RCC 7860 (cell line): Measurements from ENCODE around the gene QKI.
"Not testable (repeated sequence)": the region's sequence is repeated elsewhere in the genome, so short reads cannot be mapped to it uniquely, and the experiment has no call there.

Source experiments
- DNase-seq: peaks from one replicate; pipeline ENCODE4 v3.0.0-alpha.2; 2015; ENCODE audit warnings: low spot score
- FAIRE-seq: peaks from 2 replicates; lab custom pipeline; 2012; peaks lifted over from hg19 to GRCh38; lab: Jason Lieb, UNC

The QKI gene

GRCh38 chr6:163412801-163413344 is 1.6 kb upstream of the QKI start:
- no peak for FAIRE-seq
- DNase-seq, result no peak

DNA sequence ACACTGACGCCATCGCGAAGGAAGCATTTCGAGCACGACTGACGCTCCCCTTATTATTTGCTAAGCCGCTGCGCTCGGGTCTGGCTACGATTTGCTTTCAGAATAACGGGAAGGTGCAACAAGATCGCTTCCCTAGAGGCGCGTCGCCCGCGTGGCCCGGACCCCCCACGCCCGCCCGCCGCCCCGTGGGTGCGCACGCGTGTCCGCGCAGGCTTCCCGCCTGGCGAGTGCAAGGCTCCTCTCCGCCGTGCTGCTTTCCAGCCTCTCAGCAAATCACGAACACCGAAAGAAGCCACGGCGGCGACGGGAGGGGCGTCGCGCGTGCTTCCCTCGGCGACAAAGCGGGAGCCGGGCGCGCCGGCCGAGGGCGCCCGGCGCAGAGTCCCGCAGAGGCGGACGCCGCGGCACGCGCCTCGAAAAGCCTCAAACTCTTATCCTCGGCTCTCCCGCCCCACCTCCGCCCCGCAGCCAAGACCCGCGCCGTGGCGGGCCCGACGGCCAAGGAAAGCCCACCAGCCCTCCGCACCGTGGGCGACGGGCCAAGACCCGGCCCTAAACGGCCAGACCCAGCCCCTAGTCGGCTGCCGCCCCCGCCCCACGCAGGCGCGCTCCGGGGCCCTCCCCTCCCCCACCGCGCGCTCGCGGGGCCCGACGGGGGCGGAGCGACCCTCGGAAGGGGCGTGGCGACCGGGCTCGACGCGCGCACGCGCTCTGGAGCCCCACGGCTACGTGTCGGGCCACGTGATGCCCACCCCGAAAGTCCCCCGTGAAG is 987 bp upstream of the QKI start:
- FAIRE-seq (no peak), DNase-seq (peak; percentile 68)

- FAIRE-seq (no peak), DNase-seq (no peak)
These were observed 565 bp downstream of the QKI start for GRCh38 chr6:163414946-163415619.

- FAIRE-seq (no peak), DNase-seq (peak; percentile 26)
These were observed 1.4 kb downstream of the QKI start for GRCh38 chr6:163415620-163416556.

DNA sequence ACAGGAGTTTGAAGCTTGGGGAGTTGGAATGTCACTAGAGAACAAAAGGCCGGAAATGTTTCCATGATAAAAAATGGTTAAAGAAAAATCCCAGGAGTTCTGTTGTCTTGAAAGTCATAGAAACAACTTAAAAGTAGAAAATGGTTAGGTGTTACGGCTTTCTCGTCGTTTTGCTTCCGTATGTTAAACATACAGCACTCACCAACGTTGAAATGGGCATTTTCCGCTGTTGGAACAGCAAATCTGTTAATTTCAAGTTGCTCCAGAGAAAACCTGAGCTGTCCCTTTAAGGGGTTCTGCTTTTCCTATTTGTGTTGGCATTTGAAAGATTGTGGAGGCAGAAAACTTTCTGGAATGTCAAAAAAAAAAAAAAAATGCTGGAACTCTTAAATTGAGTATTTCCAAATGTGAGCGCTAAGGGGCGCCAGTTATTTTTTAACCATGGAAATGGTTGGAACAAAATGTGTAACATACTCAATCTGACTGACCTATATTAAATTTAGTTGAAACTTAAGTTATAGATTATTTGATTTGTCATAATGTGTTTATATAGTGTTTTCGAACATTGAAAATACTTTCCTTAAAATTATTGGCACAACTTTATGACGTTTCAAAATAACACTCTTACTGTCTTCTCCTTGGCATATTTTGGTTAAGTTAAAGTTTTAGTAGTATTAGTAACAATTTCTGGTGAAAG is 2.2 kb downstream of the QKI start:
- peak; percentile 94 for FAIRE-seq
- peak; percentile 66 for DNase-seq

DNA sequence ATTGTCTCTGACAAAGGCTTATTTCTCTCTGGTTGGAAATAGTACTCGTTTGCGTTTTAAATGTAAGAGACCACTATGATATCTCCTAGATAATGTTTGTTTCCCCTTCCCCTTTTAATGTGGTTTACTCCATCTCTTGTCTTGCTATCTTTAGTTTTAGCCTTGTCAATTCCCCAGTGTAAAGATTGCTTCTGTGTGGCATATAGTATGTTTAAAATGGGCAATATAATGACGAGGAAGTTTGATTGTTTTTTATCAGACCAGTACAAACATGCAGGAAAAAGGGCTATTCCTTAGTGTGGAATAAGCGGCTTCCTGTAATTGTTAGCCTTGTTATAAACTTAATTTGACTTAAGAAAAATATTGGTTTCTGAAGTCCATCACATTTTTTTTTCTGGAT is 3.1 kb downstream of the QKI start:
- DNase-seq (no peak), FAIRE-seq (no peak)

- FAIRE-seq, result no peak
- no peak for DNase-seq
These were observed 4.0 kb downstream of the QKI start for GRCh38 chr6:163418311-163419029.

- FAIRE-seq (peak; percentile 75), DNase-seq (no peak)
These were observed 5.1 kb downstream of the QKI start for GRCh38 chr6:163419413-163420288.

DNA sequence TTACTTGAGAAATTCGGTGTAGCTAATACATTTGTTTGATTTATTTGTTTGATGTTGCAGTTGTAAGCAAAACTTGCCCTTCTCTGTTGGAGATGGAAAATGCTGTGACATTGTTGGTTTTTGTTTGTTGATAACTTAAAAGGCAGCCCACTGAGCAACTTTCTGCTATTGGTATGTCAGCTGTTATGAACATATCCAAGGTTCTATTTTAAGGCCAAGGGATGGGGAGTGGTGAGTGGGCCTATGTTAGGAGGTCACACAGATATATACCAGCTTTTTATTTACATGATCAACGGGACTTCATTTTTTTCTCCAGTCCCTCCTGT is 5.7 kb downstream of the QKI start:
- no peak for FAIRE-seq

GRCh38 chr6:163422550-163422949 is 8.0 kb downstream of the QKI start:
- FAIRE-seq, result no peak

More for the DNA sequence above, 5.7 kb downstream of the QKI start:
- no peak for DNase-seq

GRCh38 chr6:163423696-163424095 is 9.2 kb downstream of the QKI start:
- DNase-seq (no peak), FAIRE-seq (no peak)

More at GRCh38 chr6:163422550-163422949, 8.0 kb downstream of the QKI start:
- no peak for DNase-seq

DNA sequence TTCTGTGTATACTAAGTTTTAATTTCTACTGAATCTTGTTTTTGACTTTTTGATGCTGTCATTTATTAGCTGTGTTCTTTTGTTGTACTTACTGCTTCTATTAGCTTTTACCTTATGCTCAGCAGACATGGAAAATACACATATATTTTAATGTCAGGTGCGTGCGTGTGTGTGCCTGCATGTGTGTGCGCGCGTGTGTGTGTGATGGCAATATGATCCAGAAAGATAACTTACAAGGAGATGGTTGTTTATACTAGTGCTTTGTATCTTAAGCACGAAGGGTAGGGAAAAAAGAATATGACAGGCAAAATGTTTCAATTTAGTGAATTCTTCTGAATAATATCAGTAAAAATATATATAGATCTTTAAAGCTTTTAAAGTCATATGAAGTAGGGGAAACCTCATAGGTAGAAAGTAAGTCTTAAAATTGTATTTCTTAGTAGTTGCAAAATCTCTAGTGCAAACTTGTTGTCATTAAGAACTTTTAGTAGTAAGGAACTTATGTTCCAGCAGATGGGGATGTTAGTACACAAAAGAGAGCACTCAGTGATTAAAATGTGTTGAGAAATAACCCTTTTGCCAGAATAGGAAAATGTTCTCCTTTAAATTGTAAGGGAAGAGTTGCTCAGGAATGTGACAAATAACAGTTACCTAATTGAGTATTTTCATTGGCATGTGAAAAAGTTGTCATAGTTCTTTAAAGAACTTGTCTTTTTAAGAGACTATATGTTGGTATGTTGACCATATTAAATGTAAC is 13.2 kb downstream of the QKI start:
- DNase-seq (peak; percentile 16), FAIRE-seq (peak; percentile 60)

DNA sequence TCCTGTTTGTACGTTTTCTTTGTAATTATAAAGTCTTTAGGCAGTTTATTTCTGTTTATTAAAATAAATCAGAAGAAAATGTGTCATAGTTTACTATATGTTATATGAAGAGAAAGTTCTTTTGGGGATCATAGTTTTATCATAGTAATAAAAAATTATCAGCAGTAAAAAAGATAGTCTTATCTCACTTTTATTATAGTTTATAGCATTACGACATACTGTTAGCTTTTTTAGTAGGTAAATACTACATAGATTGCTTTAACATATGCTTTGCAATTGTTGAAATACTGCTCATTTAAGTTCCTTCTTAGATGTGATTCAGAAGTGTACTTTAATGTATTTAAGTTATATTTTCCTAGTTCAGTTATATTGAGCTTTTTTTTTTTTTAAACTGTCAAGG is 13.9 kb downstream of the QKI start:
- peak; percentile 4 for FAIRE-seq

GRCh38 chr6:163429858-163430448 is 15.4 kb downstream of the QKI start:
- no peak for DNase-seq
- no peak for FAIRE-seq

More for the DNA sequence above, 13.9 kb downstream of the QKI start:
- DNase-seq, result no peak

DNA sequence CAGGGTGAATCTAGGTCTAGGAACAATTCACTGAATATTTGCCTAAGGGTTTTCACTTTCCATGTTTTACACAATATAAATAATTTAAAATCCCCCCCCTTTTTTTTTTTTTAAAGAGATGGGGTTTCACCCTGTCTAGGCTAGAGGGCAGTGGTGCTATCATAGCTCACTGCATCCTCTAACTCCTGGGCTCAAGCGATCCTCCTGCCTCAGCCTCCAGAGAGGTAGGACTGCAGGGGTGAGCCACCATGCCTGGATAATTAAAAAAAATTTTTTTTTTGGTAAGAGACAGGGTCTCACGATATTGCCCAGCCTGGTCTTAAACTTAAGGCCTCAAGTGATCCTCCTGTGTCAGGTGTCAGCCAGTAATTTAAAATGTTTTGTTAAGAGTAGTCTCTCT is 17.8 kb downstream of the QKI start:
- FAIRE-seq, result no peak
- DNase-seq, result peak; percentile 4

- DNase-seq, FAIRE-seq: not testable (repeated sequence)
These were observed 19.0 kb downstream of the QKI start for GRCh38 chr6:163433486-163433885.

DNA sequence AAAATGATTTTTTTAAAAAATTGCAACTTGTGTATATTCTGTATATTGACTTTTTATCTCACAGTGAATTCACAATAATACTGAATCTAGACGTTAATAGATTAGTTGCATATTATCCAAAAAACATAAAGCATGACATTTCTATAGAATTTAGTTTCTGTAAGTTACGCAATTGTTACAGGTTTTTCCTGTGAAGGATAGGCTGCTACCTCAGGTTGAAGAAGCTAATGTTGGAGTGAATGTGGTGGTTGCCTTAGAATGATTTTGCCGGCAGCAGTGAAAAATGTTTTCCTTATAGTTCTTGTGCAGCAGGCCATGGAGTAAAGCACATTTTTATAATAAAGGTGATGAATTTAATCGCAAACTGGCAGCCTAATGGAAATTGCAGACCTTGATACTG is 20.5 kb downstream of the QKI start:
- FAIRE-seq, result no peak

GRCh38 chr6:163436843-163437242 is 22.3 kb downstream of the QKI start:
- FAIRE-seq (no peak), DNase-seq (no peak)

More for the DNA sequence above, 20.5 kb downstream of the QKI start:
- no peak for DNase-seq
